ENCODE measurements around the gene PLIN3. TPM values are rescaled to one million over a fixed set of nuclear protein-coding genes. Genes with fewer than 3 reads are reported as not detected.
"Not testable (repeated sequence)": the region's sequence is repeated elsewhere in the genome, so short reads cannot be mapped to it uniquely, and the experiment has no call there.

PLIN3 gene
- total and polyA plus RNA-seq, 2 donors, result 32.3 to 74.9 TPM

GRCh38 chr19:4878491-4878968 is 11.1 kb upstream of the PLIN3 start:
- Histone ChIP-seq H3K27ac (ENCODE audit: low read depth) (no peak overlapping the region), H3K4me3 (ENCODE audit: low read depth, low read length) (no peak overlapping the region), H3K36me3 (ENCODE audit: insufficient read depth) (no peaks in the 10 kb centered on the region), H3K4me1 (ENCODE audit: insufficient read depth) (no peaks in the 10 kb centered on the region)
- WGBS, result 44% methylated on average over 23 of the region's 23 CpGs
- no peak for DNase-seq (ENCODE audit: extremely low spot score)

GRCh38 chr19:4877753-4878490 is 10.5 kb upstream of the PLIN3 start:
- H3K4me3 ChIP-seq (ENCODE audit: low read depth, low read length), result no peak overlapping the region
- DNase-seq (ENCODE audit: extremely low spot score), result no peak
- WGBS, result 37% methylated on average over 30 of the region's 30 CpGs
- H3K36me3 ChIP-seq (ENCODE audit: insufficient read depth), result no peaks in the 10 kb centered on the region
- no peaks in the 10 kb centered on the region for H3K4me1 ChIP-seq (ENCODE audit: insufficient read depth)
- H3K27ac ChIP-seq (ENCODE audit: low read depth), result no peak overlapping the region

- no peak for DNase-seq (ENCODE audit: extremely low spot score)
- Histone ChIP-seq H3K4me1 (ENCODE audit: insufficient read depth) (no peaks in the 10 kb centered on the region), H3K36me3 (ENCODE audit: insufficient read depth) (no peaks in the 10 kb centered on the region), H3K4me3 (ENCODE audit: low read depth, low read length) (no peak overlapping the region), H3K27ac (ENCODE audit: low read depth) (no peak overlapping the region)
- WGBS, result 93% methylated on average over 3 of the region's 3 CpGs
Measured at GRCh38 chr19:4873930-4874329, 6.5 kb upstream of the PLIN3 start.

GRCh38 chr19:4871711-4872110 is 4.2 kb upstream of the PLIN3 start:
- 88% methylated on average over 6 of the region's 6 CpGs for WGBS
- Histone ChIP-seq H3K27ac (ENCODE audit: low read depth) (no peak overlapping the region), H3K4me3 (ENCODE audit: low read depth, low read length) (no peak overlapping the region), H3K36me3 (ENCODE audit: insufficient read depth) (no peaks in the 10 kb centered on the region), H3K4me1 (ENCODE audit: insufficient read depth) (no peaks in the 10 kb centered on the region)
- DNase-seq (ENCODE audit: extremely low spot score), result no peak

GRCh38 chr19:4870025-4870700 is 2.7 kb upstream of the PLIN3 start:
- Histone ChIP-seq H3K4me3 (ENCODE audit: low read depth, low read length) (no peak overlapping the region), H3K4me1 (ENCODE audit: insufficient read depth) (no peaks in the 10 kb centered on the region), H3K27ac (ENCODE audit: low read depth) (no peak overlapping the region), H3K36me3 (ENCODE audit: insufficient read depth) (no peaks in the 10 kb centered on the region)
- DNase-seq (ENCODE audit: extremely low spot score), result no peak
- WGBS, result 77% methylated on average over 10 of the region's 10 CpGs

- H3K27ac ChIP-seq (ENCODE audit: low read depth), result peak overlapping the region; percentile 47
- H3K36me3 ChIP-seq (ENCODE audit: insufficient read depth), result no peaks in the 10 kb centered on the region
- H3K4me3 ChIP-seq (ENCODE audit: low read depth, low read length), result no peak overlapping the region
- WGBS, result 67% methylated on average over 10 of the region's 10 CpGs
- H3K4me1 ChIP-seq (ENCODE audit: insufficient read depth), result no peaks in the 10 kb centered on the region
- DNase-seq (ENCODE audit: extremely low spot score), result no peak
Measured at GRCh38 chr19:4868286-4868834, 893 bp upstream of the PLIN3 start.

GRCh38 chr19:4866595-4867424 is 657 bp downstream of the PLIN3 start:
- Histone ChIP-seq H3K4me1 (ENCODE audit: insufficient read depth) (no peaks in the 10 kb centered on the region), H3K36me3 (ENCODE audit: insufficient read depth) (no peaks in the 10 kb centered on the region), H3K27ac (ENCODE audit: low read depth) (peak overlapping the region; percentile 43), H3K4me3 (ENCODE audit: low read depth, low read length) (peak overlapping the region; percentile 83)
- DNase-seq (ENCODE audit: extremely low spot score), result no peak
- 3% methylated on average over 22 of the region's 22 CpGs for WGBS

- H3K36me3 ChIP-seq (ENCODE audit: insufficient read depth), result peaks cover 8% of the 10 kb centered on the region
- no peak overlapping the region for H3K27ac ChIP-seq (ENCODE audit: low read depth)
- no peaks in the 10 kb centered on the region for H3K4me1 ChIP-seq (ENCODE audit: insufficient read depth)
- no peak overlapping the region for H3K4me3 ChIP-seq (ENCODE audit: low read depth, low read length)
- DNase-seq (ENCODE audit: extremely low spot score), result no peak
- WGBS, result 63% methylated on average over 10 of the region's 10 CpGs
Measured at GRCh38 chr19:4861147-4861546, 6.3 kb downstream of the PLIN3 start.

- 95% methylated on average over 11 of the region's 11 CpGs for WGBS
- Histone ChIP-seq H3K4me1 (ENCODE audit: insufficient read depth) (no peaks in the 10 kb centered on the region), H3K4me3 (ENCODE audit: low read depth, low read length) (no peak overlapping the region), H3K27ac (ENCODE audit: low read depth) (no peak overlapping the region), H3K36me3 (ENCODE audit: insufficient read depth) (peaks cover 9% of the 10 kb centered on the region)
- no peak for DNase-seq (ENCODE audit: extremely low spot score)
Measured at GRCh38 chr19:4859697-4860096, 7.8 kb downstream of the PLIN3 start.

- not testable (repeated sequence) for DNase-seq (ENCODE audit: extremely low spot score); H3K36me3 ChIP-seq (ENCODE audit: insufficient read depth)
- WGBS, result 90% methylated on average over 12 of the region's 12 CpGs
Measured at GRCh38 chr19:4856468-4856867, 11.0 kb downstream of the PLIN3 start.

GRCh38 chr19:4853506-4853905 is 14.0 kb downstream of the PLIN3 start:
- H3K36me3 ChIP-seq (ENCODE audit: insufficient read depth); H3K4me3 ChIP-seq (ENCODE audit: low read depth, low read length); H3K27ac ChIP-seq (ENCODE audit: low read depth); DNase-seq (ENCODE audit: extremely low spot score); H3K4me1 ChIP-seq (ENCODE audit: insufficient read depth): not testable (repeated sequence)
- WGBS, result 87% methylated on average over 8 of the region's 8 CpGs

More at GRCh38 chr19:4856468-4856867, 11.0 kb downstream of the PLIN3 start:
- not testable (repeated sequence) for H3K4me1 ChIP-seq (ENCODE audit: insufficient read depth); H3K4me3 ChIP-seq (ENCODE audit: low read depth, low read length); H3K27ac ChIP-seq (ENCODE audit: low read depth)

GRCh38 chr19:4852484-4852883 is 15.0 kb downstream of the PLIN3 start:
- Histone ChIP-seq H3K36me3 (ENCODE audit: insufficient read depth) (peaks cover 3% of the 10 kb centered on the region), H3K27ac (ENCODE audit: low read depth) (no peak overlapping the region), H3K4me3 (ENCODE audit: low read depth, low read length) (no peak overlapping the region), H3K4me1 (ENCODE audit: insufficient read depth) (no peaks in the 10 kb centered on the region)
- DNase-seq (ENCODE audit: extremely low spot score), result no peak
- 94% methylated on average over 6 of the region's 6 CpGs for WGBS

- DNase-seq (ENCODE audit: extremely low spot score), result no peak
- no peaks in the 10 kb centered on the region for H3K4me1 ChIP-seq (ENCODE audit: insufficient read depth)
- WGBS, result 80% methylated on average over 42 of the region's 42 CpGs
- no peak overlapping the region for H3K27ac ChIP-seq (ENCODE audit: low read depth)
- H3K4me3 ChIP-seq (ENCODE audit: low read depth, low read length), result no peak overlapping the region
- peaks cover 6% of the 10 kb centered on the region for H3K36me3 ChIP-seq (ENCODE audit: insufficient read depth)
Measured at GRCh38 chr19:4851551-4852290, 15.7 kb downstream of the PLIN3 start.

All from urinary bladder (tissue), 4 donors.